Loucy (cell line): Measurements from ENCODE around the gene LDLRAD4.

Experiments used
- CTCF ChIP-seq: fragments of 200-600 bp; sonication (generic); conservative IDR thresholded peaks from 2 replicates; pipeline ENCODE4 v1.5.1; 2014; ENCODE audit warnings: mild to moderate bottlenecking, antibody characterized with exemption, low read length
- EZH2phosphoT487 ChIP-seq: fragments of 200-600 bp; IDR thresholded peaks from 2 replicates; pipeline ENCODE4 v1.6.1; 2018; ENCODE audit warnings: antibody characterized with exemption, mild to moderate bottlenecking, moderate library complexity, borderline replicate concordance

GRCh38 chr18:13382954-13383827 lies 164.6 kb downstream of the LDLRAD4 start:
- no peak for TF ChIP-seq CTCF
- no peak for TF ChIP-seq EZH2phosphoT487
